Activated CD4-positive, alpha-beta T cell treated with anti-CD3 and anti-CD28 coated beads, Interleukin-10, Interleukin-2, amounts not matched to agents 100 ng/mL and 50 ng/mL, durations not matched to agents 16 hours and 8 hours (primary cell): ENCODE results near the gene CFHR4.
"Not testable (repeated sequence)": the region's sequence is repeated elsewhere in the genome, so short reads cannot be mapped to it uniquely, and the experiment has no call there.

Experiments
- DNase-seq: peaks from one replicate; pipeline ENCODE4 v3.0.0-alpha.2; 2020

CFHR4 gene

GRCh38 chr1:196943568-196943967 is 55.7 kb downstream of the CFHR4 start, which contains the start of gene CFHR2:
CFHR2 (plus strand) TSS chr1:196943738; CDS start chr1:196943881, 143 bp downstream.
- DNase-seq = not testable (repeated sequence)

- DNase-seq = no peak
Measured at GRCh38 chr1:196951711-196952394, 64.0 kb downstream of the CFHR4 start.

- no peak for DNase-seq
Measured at GRCh38 chr1:196954778-196955177, 66.9 kb downstream of the CFHR4 start.

- DNase-seq = no peak
Measured at GRCh38 chr1:196955926-196956325, 68.1 kb downstream of the CFHR4 start.

- no peak for DNase-seq
Measured at GRCh38 chr1:196960854-196961253, 73.0 kb downstream of the CFHR4 start.
